ENCODE results near the gene CLIC5.

Gene CLIC5

GRCh38 chr6:45959534-45960145 lies 56.0 kb downstream of the CLIC5 start:
- peaks cover 0 to 12% of the 10 kb centered on the region in 2 donors for H3K4me1 ChIP-seq (ENCODE audit: control insufficient read depth in 2 of 2, insufficient read depth in 2 of 2, low read length in 2 of 2)
- H3K36me3 ChIP-seq (ENCODE audit: control insufficient read depth in 2 of 2, insufficient read depth in 2 of 2, low read length in 2 of 2) = peaks cover 0 to 3% of the 10 kb centered on the region in 2 donors
- no peak overlapping the region for H3K9ac ChIP-seq (ENCODE audit: low read depth in 1 of 2, low read length in 2 of 2)
- H3K27me3 ChIP-seq (ENCODE audit: control insufficient read depth in 2 of 2, insufficient read depth in 2 of 2, low read length in 2 of 2) = no peaks in the 10 kb centered on the region
- H3K27ac ChIP-seq (ENCODE audit: low read depth in 2 of 2, low read length in 2 of 2) = no peak overlapping the region
- no peaks in the 10 kb centered on the region for H3K9me3 ChIP-seq (ENCODE audit: control insufficient read depth in 2 of 2, low read length in 2 of 2)
- H3K4me3 ChIP-seq (ENCODE audit: low read length in 2 of 2) = no peak overlapping the region

DNA sequence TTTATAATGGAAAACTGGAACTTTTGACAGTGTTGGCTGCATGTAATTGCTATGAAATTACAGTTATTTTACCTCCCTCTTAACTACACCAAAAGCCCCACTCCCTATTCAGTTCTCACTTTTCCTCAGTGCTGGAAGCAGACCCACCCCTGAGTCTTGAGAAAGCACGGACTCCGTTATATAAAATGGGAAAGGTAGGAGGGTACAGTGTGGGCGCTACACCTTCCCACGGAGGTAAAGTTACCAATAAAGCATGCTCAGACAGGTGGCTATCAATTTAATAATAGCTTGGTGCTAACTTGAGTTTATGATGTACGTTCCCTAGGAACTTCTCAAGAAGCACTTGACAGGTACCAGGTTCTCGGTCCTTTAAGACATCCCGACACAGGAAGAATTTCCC lies 59.0 kb downstream of the CLIC5 start:
- Histone ChIP-seq H3K9ac (ENCODE audit: low read depth in 1 of 2, low read length in 2 of 2) (no peak overlapping the region), H3K27ac (ENCODE audit: low read depth in 2 of 2, low read length in 2 of 2) (no peak overlapping the region), H3K4me1 (ENCODE audit: control insufficient read depth in 2 of 2, insufficient read depth in 2 of 2, low read length in 2 of 2) (peaks cover 0 to 24% of the 10 kb centered on the region in 2 donors), H3K27me3 (ENCODE audit: control insufficient read depth in 2 of 2, insufficient read depth in 2 of 2, low read length in 2 of 2) (no peaks in the 10 kb centered on the region), H3K4me3 (ENCODE audit: low read length in 2 of 2) (no peak overlapping the region), H3K36me3 (ENCODE audit: control insufficient read depth in 2 of 2, insufficient read depth in 2 of 2, low read length in 2 of 2) (peaks cover 5% of the 10 kb centered on the region in 2 donors), H3K9me3 (ENCODE audit: control insufficient read depth in 2 of 2, low read length in 2 of 2) (no peaks in the 10 kb centered on the region)

DNA sequence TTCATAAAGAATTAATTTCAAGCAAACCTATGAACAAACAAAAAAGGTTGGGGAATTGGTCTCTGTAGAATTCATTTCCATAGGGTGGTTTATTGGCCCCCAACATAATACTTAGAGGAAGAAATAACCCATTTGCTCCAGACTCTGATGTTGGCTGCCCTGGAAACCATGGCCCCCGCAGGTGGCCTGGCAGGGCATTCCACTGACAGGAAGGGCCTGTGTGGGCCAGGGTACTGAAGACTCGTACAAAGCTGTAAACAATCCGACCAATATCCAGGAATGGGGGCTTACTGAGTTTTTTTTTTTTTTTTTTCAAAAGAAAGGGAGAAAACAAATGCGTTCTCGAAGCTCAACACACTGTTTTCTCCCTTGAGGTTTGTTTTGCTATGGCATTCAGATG lies 59.5 kb downstream of the CLIC5 start:
- H3K36me3 ChIP-seq (ENCODE audit: control insufficient read depth in 2 of 2, insufficient read depth in 2 of 2, low read length in 2 of 2) = peaks cover 5% of the 10 kb centered on the region in 2 donors
- peaks cover 4 to 27% of the 10 kb centered on the region in 2 donors for H3K4me1 ChIP-seq (ENCODE audit: control insufficient read depth in 2 of 2, insufficient read depth in 2 of 2, low read length in 2 of 2)
- no peak overlapping the region for H3K9ac ChIP-seq (ENCODE audit: low read depth in 1 of 2, low read length in 2 of 2)
- no peaks in the 10 kb centered on the region for H3K9me3 ChIP-seq (ENCODE audit: control insufficient read depth in 2 of 2, low read length in 2 of 2)
- H3K27ac ChIP-seq (ENCODE audit: low read depth in 2 of 2, low read length in 2 of 2) = no peak overlapping the region
- no peaks in the 10 kb centered on the region for H3K27me3 ChIP-seq (ENCODE audit: control insufficient read depth in 2 of 2, insufficient read depth in 2 of 2, low read length in 2 of 2)
- no peak overlapping the region for H3K4me3 ChIP-seq (ENCODE audit: low read length in 2 of 2)

- no peaks in the 10 kb centered on the region for H3K27me3 ChIP-seq (ENCODE audit: control insufficient read depth in 2 of 2, insufficient read depth in 2 of 2, low read length in 2 of 2)
- no peaks in the 10 kb centered on the region for H3K9me3 ChIP-seq (ENCODE audit: control insufficient read depth in 2 of 2, low read length in 2 of 2)
- H3K4me1 ChIP-seq (ENCODE audit: control insufficient read depth in 2 of 2, insufficient read depth in 2 of 2, low read length in 2 of 2) = peaks cover 7 to 31% of the 10 kb centered on the region in 2 donors
- no peak overlapping the region for H3K9ac ChIP-seq (ENCODE audit: low read depth in 1 of 2, low read length in 2 of 2)
- H3K36me3 ChIP-seq (ENCODE audit: control insufficient read depth in 2 of 2, insufficient read depth in 2 of 2, low read length in 2 of 2) = peaks cover 5% of the 10 kb centered on the region in 2 donors
- no peak overlapping the region for H3K27ac ChIP-seq (ENCODE audit: low read depth in 2 of 2, low read length in 2 of 2)
- no peak overlapping the region for H3K4me3 ChIP-seq (ENCODE audit: low read length in 2 of 2)
Observed at GRCh38 chr6:45955597-45955996, 60.1 kb downstream of the CLIC5 start.

DNA sequence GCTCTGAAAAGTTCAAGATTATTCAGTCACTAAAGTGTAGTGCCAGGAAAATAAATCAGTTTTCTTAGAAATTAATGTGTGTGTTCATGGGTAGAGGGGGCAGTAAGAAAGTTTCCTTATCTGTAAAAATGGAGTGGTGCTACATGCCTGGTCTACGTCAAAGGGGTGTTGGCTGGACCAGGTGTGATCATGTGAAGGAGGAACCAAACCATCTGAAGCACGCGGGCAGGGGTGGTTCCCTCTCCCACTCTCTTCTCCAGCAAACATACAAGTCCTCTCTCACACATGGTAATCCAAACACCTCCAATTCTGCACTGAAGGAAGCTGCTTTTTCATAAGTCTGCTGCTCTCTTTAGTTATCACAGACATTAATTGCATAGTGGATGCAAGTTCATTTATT lies 63.1 kb downstream of the CLIC5 start:
- Histone ChIP-seq H3K27ac (ENCODE audit: low read depth in 2 of 2, low read length in 2 of 2) (peak overlapping the region in 1 of 2 donors; percentile 64), H3K9ac (ENCODE audit: low read depth in 1 of 2, low read length in 2 of 2) (no peak overlapping the region), H3K9me3 (ENCODE audit: control insufficient read depth in 2 of 2, low read length in 2 of 2) (no peaks in the 10 kb centered on the region), H3K4me3 (ENCODE audit: low read length in 2 of 2) (peak overlapping the region in 1 of 2 donors; percentile 1), H3K4me1 (ENCODE audit: control insufficient read depth in 2 of 2, insufficient read depth in 2 of 2, low read length in 2 of 2) (peaks cover 11 to 34% of the 10 kb centered on the region in 2 donors), H3K27me3 (ENCODE audit: control insufficient read depth in 2 of 2, insufficient read depth in 2 of 2, low read length in 2 of 2) (no peaks in the 10 kb centered on the region), H3K36me3 (ENCODE audit: control insufficient read depth in 2 of 2, insufficient read depth in 2 of 2, low read length in 2 of 2) (peaks cover 9 to 12% of the 10 kb centered on the region in 2 donors)

GRCh38 chr6:45952168-45952529 lies 63.5 kb downstream of the CLIC5 start:
- H3K4me3 ChIP-seq (ENCODE audit: low read length in 2 of 2) = no peak overlapping the region
- H3K4me1 ChIP-seq (ENCODE audit: control insufficient read depth in 2 of 2, insufficient read depth in 2 of 2, low read length in 2 of 2) = peaks cover 11 to 34% of the 10 kb centered on the region in 2 donors
- peak overlapping the region; percentile 57 to 64 for H3K27ac ChIP-seq (ENCODE audit: low read depth in 2 of 2, low read length in 2 of 2)
- H3K27me3 ChIP-seq (ENCODE audit: control insufficient read depth in 2 of 2, insufficient read depth in 2 of 2, low read length in 2 of 2) = no peaks in the 10 kb centered on the region
- H3K9me3 ChIP-seq (ENCODE audit: control insufficient read depth in 2 of 2, low read length in 2 of 2) = no peaks in the 10 kb centered on the region
- peak overlapping the region in 1 of 2 donors; percentile 22 for H3K9ac ChIP-seq (ENCODE audit: low read depth in 1 of 2, low read length in 2 of 2)
- H3K36me3 ChIP-seq (ENCODE audit: control insufficient read depth in 2 of 2, insufficient read depth in 2 of 2, low read length in 2 of 2) = peaks cover 13 to 14% of the 10 kb centered on the region in 2 donors

GRCh38 chr6:45951321-45952167 lies 64.1 kb downstream of the CLIC5 start:
- Histone ChIP-seq H3K4me3 (ENCODE audit: low read length in 2 of 2) (peak overlapping the region in 1 of 2 donors; percentile 16), H3K4me1 (ENCODE audit: control insufficient read depth in 2 of 2, insufficient read depth in 2 of 2, low read length in 2 of 2) (peaks cover 11 to 34% of the 10 kb centered on the region in 2 donors), H3K36me3 (ENCODE audit: control insufficient read depth in 2 of 2, insufficient read depth in 2 of 2, low read length in 2 of 2) (peaks cover 15 to 19% of the 10 kb centered on the region in 2 donors), H3K9ac (ENCODE audit: low read depth in 1 of 2, low read length in 2 of 2) (peak overlapping the region; percentile 7 to 22), H3K27me3 (ENCODE audit: control insufficient read depth in 2 of 2, insufficient read depth in 2 of 2, low read length in 2 of 2) (no peaks in the 10 kb centered on the region), H3K27ac (ENCODE audit: low read depth in 2 of 2, low read length in 2 of 2) (peak overlapping the region; percentile 64 to 76), H3K9me3 (ENCODE audit: control insufficient read depth in 2 of 2, low read length in 2 of 2) (no peaks in the 10 kb centered on the region)

- Histone ChIP-seq H3K9me3 (ENCODE audit: control insufficient read depth in 2 of 2, low read length in 2 of 2) (no peaks in the 10 kb centered on the region), H3K4me3 (ENCODE audit: low read length in 2 of 2) (no peak overlapping the region), H3K9ac (ENCODE audit: low read depth in 1 of 2, low read length in 2 of 2) (no peak overlapping the region), H3K36me3 (ENCODE audit: control insufficient read depth in 2 of 2, insufficient read depth in 2 of 2, low read length in 2 of 2) (peaks cover 10 to 21% of the 10 kb centered on the region in 2 donors), H3K27me3 (ENCODE audit: control insufficient read depth in 2 of 2, insufficient read depth in 2 of 2, low read length in 2 of 2) (no peaks in the 10 kb centered on the region), H3K4me1 (ENCODE audit: control insufficient read depth in 2 of 2, insufficient read depth in 2 of 2, low read length in 2 of 2) (peaks cover 11 to 22% of the 10 kb centered on the region in 2 donors), H3K27ac (ENCODE audit: low read depth in 2 of 2, low read length in 2 of 2) (no peak overlapping the region)
Observed at GRCh38 chr6:45949256-45949655, 66.4 kb downstream of the CLIC5 start.

DNA sequence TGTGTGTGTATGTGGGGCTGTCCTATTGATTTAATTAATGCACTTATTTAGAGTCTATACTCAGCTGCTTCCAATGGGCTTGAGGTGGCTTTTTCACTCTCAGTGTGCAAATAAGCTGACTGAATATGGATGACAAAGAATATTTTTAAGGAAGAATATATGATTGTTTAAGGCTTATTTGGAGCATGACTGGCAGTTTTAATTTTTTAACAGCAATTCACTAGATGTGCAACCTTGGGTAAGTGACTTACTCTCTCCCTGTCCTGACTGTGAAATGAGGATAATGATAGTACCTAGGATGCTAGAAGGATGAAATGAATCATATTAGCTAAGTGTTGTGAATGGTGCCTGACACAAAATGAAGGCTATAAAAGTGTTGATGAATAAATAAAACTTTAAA lies 67.9 kb downstream of the CLIC5 start:
- Histone ChIP-seq H3K4me3 (ENCODE audit: low read length in 2 of 2) (no peak overlapping the region), H3K4me1 (ENCODE audit: control insufficient read depth in 2 of 2, insufficient read depth in 2 of 2, low read length in 2 of 2) (peaks cover 11 to 22% of the 10 kb centered on the region in 2 donors), H3K9me3 (ENCODE audit: control insufficient read depth in 2 of 2, low read length in 2 of 2) (no peaks in the 10 kb centered on the region), H3K27ac (ENCODE audit: low read depth in 2 of 2, low read length in 2 of 2) (no peak overlapping the region), H3K9ac (ENCODE audit: low read depth in 1 of 2, low read length in 2 of 2) (no peak overlapping the region), H3K27me3 (ENCODE audit: control insufficient read depth in 2 of 2, insufficient read depth in 2 of 2, low read length in 2 of 2) (no peaks in the 10 kb centered on the region), H3K36me3 (ENCODE audit: control insufficient read depth in 2 of 2, insufficient read depth in 2 of 2, low read length in 2 of 2) (peaks cover 10 to 22% of the 10 kb centered on the region in 2 donors)

- no peaks in the 10 kb centered on the region for H3K9me3 ChIP-seq (ENCODE audit: control insufficient read depth in 2 of 2, low read length in 2 of 2)
- no peaks in the 10 kb centered on the region for H3K27me3 ChIP-seq (ENCODE audit: control insufficient read depth in 2 of 2, insufficient read depth in 2 of 2, low read length in 2 of 2)
- peaks cover 11 to 13% of the 10 kb centered on the region in 2 donors for H3K4me1 ChIP-seq (ENCODE audit: control insufficient read depth in 2 of 2, insufficient read depth in 2 of 2, low read length in 2 of 2)
- H3K4me3 ChIP-seq (ENCODE audit: low read length in 2 of 2) = no peak overlapping the region
- H3K9ac ChIP-seq (ENCODE audit: low read depth in 1 of 2, low read length in 2 of 2) = no peak overlapping the region
- H3K36me3 ChIP-seq (ENCODE audit: control insufficient read depth in 2 of 2, insufficient read depth in 2 of 2, low read length in 2 of 2) = peaks cover 10 to 22% of the 10 kb centered on the region in 2 donors
- H3K27ac ChIP-seq (ENCODE audit: low read depth in 2 of 2, low read length in 2 of 2) = no peak overlapping the region
Observed at GRCh38 chr6:45946887-45947286, 68.8 kb downstream of the CLIC5 start.

Measured in mucosa of rectum (tissue), 2 donors.